SKM-1 (cell line): ENCODE measurements around the gene PRKCH.

Experiments used
- DNase-seq: peaks from one replicate; lab custom pipeline; 2025; ENCODE audit not compliant: unreplicated experiment; lab: John Stamatoyannopoulos, UW

Gene PRKCH

GRCh38 chr14:61362072-61362750 lies 40.8 kb downstream of the PRKCH start:
- DNase-seq = no peak

- DNase-seq = no peak
Measured at GRCh38 chr14:61364243-61364642, 42.9 kb downstream of the PRKCH start.

GRCh38 chr14:61365667-61366212 lies 44.4 kb downstream of the PRKCH start:
- DNase-seq = no peak

GRCh38 chr14:61368114-61368710 lies 46.8 kb downstream of the PRKCH start:
- DNase-seq = no peak

GRCh38 chr14:61368781-61369453 lies 47.5 kb downstream of the PRKCH start:
- DNase-seq = no peak

- DNase-seq = no peak
Measured at GRCh38 chr14:61369454-61369810, 48.1 kb downstream of the PRKCH start.

GRCh38 chr14:61372379-61372778 lies 51.0 kb downstream of the PRKCH start:
- no peak for DNase-seq

- DNase-seq = no peak
Measured at GRCh38 chr14:61372842-61373555, 51.6 kb downstream of the PRKCH start.

GRCh38 chr14:61374284-61374683 lies 52.9 kb downstream of the PRKCH start:
- DNase-seq = no peak

GRCh38 chr14:61375218-61375617 lies 53.8 kb downstream of the PRKCH start:
- no peak for DNase-seq

GRCh38 chr14:61376314-61376713 lies 54.9 kb downstream of the PRKCH start:
- DNase-seq = no peak

- no peak for DNase-seq
Measured at GRCh38 chr14:61377749-61378148, 56.4 kb downstream of the PRKCH start.

GRCh38 chr14:61379639-61380184 lies 58.3 kb downstream of the PRKCH start:
- no peak for DNase-seq

GRCh38 chr14:61380984-61381383 lies 59.6 kb downstream of the PRKCH start:
- no peak for DNase-seq

- DNase-seq = no peak
Measured at GRCh38 chr14:61381553-61381952, 60.2 kb downstream of the PRKCH start.

- no peak for DNase-seq
Measured at GRCh38 chr14:61382842-61383241, 61.5 kb downstream of the PRKCH start.

GRCh38 chr14:61385002-61385685 lies 63.8 kb downstream of the PRKCH start:
- DNase-seq = no peak

- DNase-seq = no peak
Measured at GRCh38 chr14:61386173-61386772, 64.9 kb downstream of the PRKCH start.

GRCh38 chr14:61387076-61387475 lies 65.7 kb downstream of the PRKCH start:
- DNase-seq = no peak
